NCI-H345 treated with DMSO at 0.1 percent for 48 hours (cell line): ENCODE data around the gene SEPTIN10.

Experiments
- DNase-seq: peaks from one replicate; lab custom pipeline; 2025; ENCODE audit not compliant: unreplicated experiment; lab: John Stamatoyannopoulos, UW

The SEPTIN10 gene

DNA sequence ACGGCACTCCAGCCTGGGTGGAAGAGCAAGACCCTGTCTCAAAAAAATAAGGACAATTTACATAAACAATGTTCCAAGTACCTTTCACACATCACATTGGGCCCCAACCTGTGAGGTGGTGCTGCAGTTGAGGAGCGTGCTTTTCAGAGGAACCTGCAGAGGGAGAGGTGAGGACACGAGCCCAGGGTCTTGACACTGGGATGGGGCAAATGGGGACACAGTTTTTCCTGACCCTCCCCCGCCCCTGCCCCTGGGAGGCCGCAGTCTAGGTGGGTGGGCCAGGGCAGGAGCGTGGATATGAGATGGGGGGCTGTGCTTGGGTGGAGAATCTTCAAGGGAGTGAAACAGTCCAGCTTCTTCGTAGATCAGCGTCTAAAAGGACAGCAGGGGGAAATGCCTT, 112.9 kb downstream of the SEPTIN10 start:
- no peak for DNase-seq

DNA sequence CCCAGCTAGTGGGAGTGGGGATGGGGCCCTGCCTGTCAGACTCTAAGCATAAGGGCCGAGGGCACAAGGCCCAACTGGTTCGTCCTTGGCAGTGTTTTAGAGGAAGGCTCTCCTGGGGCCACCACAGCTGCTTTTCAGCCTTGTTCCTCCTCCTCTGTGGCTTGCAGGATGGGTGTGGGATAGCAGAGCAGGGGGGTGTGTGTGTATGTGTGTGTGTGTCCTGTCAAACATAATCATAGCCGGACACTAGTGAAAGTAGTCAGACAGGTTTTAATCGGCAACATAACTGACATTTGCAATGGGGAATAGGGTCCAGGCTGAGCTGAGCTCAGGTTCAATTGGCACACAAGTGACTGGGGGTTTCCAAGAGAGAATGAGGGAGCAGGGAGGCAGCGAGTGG, 114.2 kb downstream of the SEPTIN10 start:
- DNase-seq = no peak

DNA sequence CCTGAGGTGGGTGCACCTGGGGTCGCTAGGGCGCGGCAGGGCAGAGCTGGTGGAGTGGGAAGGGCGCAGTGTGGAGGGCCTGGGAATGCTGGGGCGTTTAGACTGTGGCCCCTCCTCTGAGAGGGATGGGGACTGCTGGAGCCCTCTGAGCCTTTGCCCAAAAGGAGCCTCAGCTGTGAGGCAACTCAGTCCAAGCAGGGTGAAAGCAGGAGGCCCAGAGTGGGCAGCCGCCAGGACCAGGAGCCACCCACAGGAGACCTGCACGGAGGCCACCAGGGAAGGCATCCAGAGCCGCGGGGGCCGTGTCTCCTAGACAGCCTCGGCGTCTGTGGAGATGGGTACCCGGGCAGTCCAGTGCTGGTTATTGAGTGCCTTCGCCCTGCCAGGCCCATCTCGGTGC, 114.9 kb downstream of the SEPTIN10 start:
- no peak for DNase-seq

DNA sequence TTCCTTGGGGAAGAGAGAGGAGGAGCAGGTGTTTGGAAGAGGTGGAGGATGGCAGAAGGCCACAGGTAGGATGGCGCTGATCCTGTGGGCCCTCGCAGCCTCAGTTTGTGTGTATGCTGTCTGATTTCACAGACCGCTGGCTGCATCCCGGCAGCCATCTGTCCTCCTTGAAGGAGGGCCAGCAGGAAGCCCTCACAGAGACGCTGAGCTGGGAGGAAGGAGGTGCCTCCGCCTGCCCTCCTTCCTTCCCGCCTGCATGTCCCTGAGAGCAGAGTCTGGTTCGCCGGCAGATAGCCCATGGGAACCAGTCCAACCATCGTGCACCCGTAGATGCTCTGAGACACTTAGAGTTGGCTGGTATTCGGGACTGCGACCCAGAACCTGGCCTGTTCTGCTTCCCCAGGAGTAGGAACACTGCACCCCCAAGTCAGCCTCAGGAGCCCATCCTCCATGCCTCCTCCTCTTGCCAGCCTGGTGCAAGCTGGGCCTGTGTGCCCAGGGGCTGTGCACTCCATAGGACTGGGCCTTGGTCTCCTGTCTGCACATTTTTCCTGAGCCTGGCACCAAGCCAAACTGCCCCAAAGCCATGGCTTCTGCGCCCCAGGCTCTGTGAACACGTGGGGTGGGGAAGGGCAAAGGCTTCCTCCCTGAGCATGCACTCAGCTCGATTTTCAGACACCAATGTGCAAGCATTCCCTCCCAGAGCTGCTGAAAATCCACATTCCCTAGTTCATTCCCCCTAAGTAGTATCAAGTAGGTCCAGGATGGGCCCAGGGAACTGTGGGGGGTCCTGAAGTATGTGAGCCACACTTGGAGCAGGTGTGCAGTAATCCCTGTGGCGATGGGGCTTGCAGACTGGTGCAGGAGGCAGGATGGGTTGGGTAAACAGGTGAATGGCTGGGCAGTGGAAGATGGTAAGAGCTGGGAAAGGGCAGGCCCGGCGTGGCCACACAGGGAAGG, 115.6 kb downstream of the SEPTIN10 start:
- peak; percentile 15 for DNase-seq

DNA sequence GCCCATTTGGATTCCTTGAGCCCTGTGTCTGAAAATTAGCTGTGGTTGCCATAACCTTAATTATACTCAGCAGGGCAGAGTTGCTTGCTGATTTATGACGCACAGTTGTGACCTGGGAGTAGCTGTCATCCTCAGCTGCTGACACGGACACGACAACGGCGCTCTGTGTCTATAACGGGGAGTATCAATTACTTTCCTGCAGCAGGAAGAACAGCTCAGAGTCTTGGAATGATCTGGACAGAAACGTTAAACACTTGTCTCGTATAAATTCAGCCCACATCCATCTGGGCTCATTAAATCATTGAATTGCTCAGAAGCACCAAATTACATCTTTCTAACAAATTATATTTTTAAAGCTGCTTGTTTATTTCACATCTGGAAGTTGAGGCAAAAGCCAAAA, 116.3 kb downstream of the SEPTIN10 start:
- no peak for DNase-seq

DNA sequence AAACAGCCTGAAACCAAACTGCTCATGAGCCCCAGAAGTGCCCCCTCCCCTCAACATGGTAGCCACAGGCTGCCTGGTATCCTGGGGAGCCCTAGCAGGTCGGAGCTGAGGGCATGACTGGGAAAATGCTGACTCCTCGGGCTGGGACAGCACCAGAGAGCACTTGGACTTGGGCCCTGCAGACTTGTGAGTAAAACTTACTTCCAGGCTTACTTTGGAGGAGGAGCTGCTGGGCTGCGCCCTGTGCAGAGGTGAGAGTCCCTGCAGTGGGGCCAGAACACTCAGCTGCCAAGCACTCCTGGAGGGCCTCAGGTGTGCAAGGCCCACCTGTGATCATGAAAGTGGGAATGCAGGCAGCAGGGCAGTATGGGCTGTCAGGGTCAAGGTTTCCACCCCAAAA, 119.4 kb downstream of the SEPTIN10 start:
- DNase-seq = no peak

DNA sequence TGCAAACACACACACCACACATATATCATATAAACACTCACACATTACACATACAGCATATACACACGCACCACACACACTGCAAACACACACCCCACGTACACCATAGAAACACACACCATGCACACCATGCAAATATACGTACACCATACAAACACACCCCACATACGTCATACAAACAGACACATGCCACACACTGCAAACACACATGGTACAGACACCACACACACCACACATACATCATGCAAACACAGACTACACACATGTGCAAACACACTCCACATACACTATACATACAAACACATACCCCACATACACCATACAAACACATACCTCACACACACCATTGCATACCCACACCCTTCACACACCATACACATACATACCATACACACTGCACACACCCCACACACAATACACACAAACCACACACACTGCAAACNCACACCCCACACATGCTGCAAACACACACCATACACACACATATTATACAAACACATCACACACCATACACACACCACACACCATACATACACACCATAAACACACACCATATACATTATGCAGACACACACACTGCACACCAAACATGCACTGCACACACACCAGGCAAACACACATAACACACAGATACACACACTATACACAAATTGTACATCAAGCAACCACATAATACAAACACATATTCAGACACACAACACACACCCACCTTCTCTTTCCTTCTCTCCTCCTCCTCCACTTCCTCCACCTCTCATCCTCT, 120.4 kb downstream of the SEPTIN10 start:
- no peak for DNase-seq
